T-helper 2 cell treated with Interferon-gamma antibody and Interleukin-4, amounts not matched to agents 5 μg/mL and 100 μg/mL, for 36 hours (primary cell): ENCODE data around the gene SPEF2.
"Not testable (repeated sequence)": the region's sequence is repeated elsewhere in the genome, so short reads cannot be mapped to it uniquely, and the experiment has no call there.

ENCODE experiments used
- DNase-seq: peaks from one replicate; pipeline ENCODE4 v3.0.0; 2021; ENCODE audit warnings: low spot score
- H3K27ac Mint-ChIP-seq: one replicate; pipeline ENCODE4 v1.8.0; 2021; ENCODE audit warnings: mild to moderate bottlenecking, mixed read lengths
- H3K27me3 Mint-ChIP-seq: one replicate; pipeline ENCODE4 v1.8.0; 2021; ENCODE audit warnings: low read depth, mixed read lengths
- H3K36me3 Mint-ChIP-seq: one replicate; pipeline ENCODE4 v1.8.0; 2021; ENCODE audit warnings: low read depth, mixed read lengths
- H3K4me1 Mint-ChIP-seq: one replicate; pipeline ENCODE4 v1.8.0; 2021; ENCODE audit warnings: low read depth, mixed read lengths
- H3K4me3 Mint-ChIP-seq: one replicate; pipeline ENCODE4 v1.8.0; 2022; ENCODE audit warnings: mild to moderate bottlenecking, moderate library complexity, mixed read lengths
- H3K9me3 Mint-ChIP-seq: one replicate; pipeline ENCODE4 v1.8.0; 2021; ENCODE audit warnings: mixed read lengths

The SPEF2 gene

DNA sequence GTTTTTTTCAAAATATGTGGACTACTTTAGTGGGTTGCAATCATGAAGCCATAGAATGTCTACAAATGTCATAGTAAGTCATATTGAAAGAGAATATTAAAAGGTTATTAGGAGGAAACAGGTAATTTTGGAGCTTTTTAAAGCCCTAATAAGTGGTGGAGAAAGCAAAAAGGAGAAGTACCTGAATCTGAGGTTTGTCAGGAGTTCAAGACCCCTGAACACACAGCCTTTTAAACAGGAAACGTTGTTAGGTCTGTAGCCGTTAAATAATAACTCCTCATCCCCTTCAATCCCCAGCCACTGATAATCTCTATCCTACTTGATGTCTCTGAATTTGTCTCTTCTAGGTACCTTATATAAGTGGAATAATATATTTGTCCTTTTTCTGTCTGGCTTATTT lies 51.1 kb downstream of the SPEF2 start:
- H3K27me3 Mint-ChIP-seq: no peaks in the 10 kb centered on the region
- DNase-seq: no peak

DNA sequence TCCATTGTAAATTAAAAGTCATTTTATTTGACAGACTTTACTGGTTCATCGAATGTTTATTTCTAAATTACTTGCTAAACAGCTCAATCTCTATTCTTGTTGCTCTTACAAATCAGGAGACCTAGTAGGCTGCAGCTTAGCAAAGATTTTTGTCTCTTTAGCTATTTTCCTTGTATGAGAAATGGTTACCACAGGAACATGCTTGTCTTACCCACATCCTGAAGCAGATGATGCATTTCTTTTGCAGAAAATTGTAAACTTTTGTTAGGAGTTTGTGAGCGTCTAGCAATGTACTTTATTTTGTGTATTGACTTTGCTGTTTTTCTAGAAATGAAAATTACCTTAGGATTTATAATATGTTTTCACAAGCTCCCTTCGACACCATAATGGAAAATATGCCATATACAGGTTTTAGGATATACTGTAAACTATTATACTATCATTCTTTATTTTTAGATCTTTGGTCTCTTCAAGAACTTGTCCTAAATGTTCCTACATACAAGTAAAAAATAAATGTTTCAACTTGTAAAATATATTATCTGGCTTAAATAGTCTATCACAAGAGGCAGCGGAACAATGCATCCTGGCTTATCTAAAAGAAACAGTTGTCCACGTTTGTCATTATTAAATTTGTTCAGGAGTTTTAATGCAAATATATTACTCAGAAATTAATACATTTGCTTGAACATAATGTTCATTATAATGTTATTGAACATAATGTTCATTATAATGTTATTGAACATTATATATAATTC lies 54.1 kb downstream of the SPEF2 start:
- peak overlapping the region; percentile 69 for H3K27ac Mint-ChIP-seq
- H3K4me1 Mint-ChIP-seq: peaks cover 59% of the 10 kb centered on the region
- no peaks in the 10 kb centered on the region for H3K27me3 Mint-ChIP-seq
- H3K4me3 Mint-ChIP-seq: peak overlapping the region; percentile 36
- peaks cover 13% of the 10 kb centered on the region for H3K36me3 Mint-ChIP-seq
- DNase-seq: no peak
- H3K9me3 Mint-ChIP-seq: no peaks in the 10 kb centered on the region

More for the DNA sequence above, 51.1 kb downstream of the SPEF2 start:
- H3K9me3 Mint-ChIP-seq: peaks cover 7% of the 10 kb centered on the region
- no peak overlapping the region for H3K27ac Mint-ChIP-seq
- H3K36me3 Mint-ChIP-seq: peaks cover 17% of the 10 kb centered on the region
- H3K4me3 Mint-ChIP-seq: no peak overlapping the region
- peaks cover 68% of the 10 kb centered on the region for H3K4me1 Mint-ChIP-seq

DNA sequence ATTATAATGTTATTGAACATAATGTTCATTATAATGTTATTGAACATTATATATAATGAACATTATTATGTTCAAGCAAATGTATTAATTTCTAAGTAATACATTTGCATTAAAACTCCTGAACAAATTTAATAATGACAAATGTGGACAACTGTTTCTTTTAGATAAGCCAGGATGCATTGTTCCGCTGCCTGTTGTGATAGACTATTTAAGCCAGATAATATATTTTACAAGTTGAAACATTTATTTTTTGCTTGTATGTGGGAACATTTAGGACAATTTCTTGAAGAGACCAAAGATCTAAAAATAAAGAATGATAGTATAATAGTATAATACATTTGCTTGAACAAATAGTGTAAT lies 54.6 kb downstream of the SPEF2 start:
- Mint-ChIP-seq H3K4me1 (peaks cover 56% of the 10 kb centered on the region), H3K27ac (peak overlapping the region; percentile 45)
- not testable (repeated sequence) for H3K27me3 Mint-ChIP-seq, H3K36me3 Mint-ChIP-seq, H3K9me3 Mint-ChIP-seq, DNase-seq, H3K4me3 Mint-ChIP-seq

DNA sequence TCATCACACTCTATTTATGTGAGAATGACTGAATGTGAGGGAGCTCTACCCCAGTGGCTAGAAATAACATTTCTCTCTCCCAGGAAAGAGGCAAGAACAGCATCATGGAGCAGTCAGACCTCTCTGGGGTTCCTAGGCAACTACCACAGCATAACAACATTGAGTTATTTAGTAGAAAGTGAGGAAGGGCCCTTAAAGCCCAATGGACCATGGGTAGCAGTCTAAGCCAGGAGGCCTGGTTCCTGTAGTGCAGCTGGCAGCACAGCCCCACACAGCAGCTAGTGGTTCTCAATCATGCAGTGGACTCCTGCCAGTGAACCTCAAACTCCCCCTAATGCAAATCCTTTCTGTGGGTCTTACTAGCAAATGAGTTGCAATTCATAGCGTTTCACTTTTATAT lies 55.3 kb downstream of the SPEF2 start:
- Mint-ChIP-seq H3K4me1 (peaks cover 51% of the 10 kb centered on the region), H3K27me3 (no peaks in the 10 kb centered on the region), H3K36me3 (peaks cover 7% of the 10 kb centered on the region), H3K4me3 (peak overlapping the region; percentile 61), H3K27ac (peak overlapping the region; percentile 80), H3K9me3 (no peaks in the 10 kb centered on the region)
- DNase-seq: peak; percentile 33

DNA sequence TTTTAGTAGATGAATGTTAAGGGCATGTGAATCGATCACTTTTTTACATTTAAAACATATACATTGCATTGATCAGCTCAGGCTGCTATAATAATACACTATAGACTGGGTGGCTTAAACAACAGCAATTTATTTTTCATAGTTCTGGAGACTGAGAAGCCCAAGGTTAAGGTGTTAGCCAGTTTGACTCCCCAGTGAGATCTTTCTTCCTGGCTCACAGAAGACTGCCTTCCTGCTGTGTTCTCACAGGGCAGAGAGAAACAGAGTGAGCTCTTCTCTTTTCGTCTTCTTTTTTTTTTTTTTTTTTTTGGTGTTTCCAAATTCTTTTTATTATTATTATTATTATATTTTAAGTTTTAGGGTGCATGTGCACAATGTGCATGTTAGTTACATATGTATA lies 56.4 kb downstream of the SPEF2 start:
- Mint-ChIP-seq H3K4me3 (peak overlapping the region; percentile 61), H3K36me3 (peaks cover 4% of the 10 kb centered on the region), H3K27me3 (no peaks in the 10 kb centered on the region), H3K27ac (peak overlapping the region; percentile 24), H3K9me3 (no peaks in the 10 kb centered on the region), H3K4me1 (peaks cover 46% of the 10 kb centered on the region)
- DNase-seq: no peak

DNA sequence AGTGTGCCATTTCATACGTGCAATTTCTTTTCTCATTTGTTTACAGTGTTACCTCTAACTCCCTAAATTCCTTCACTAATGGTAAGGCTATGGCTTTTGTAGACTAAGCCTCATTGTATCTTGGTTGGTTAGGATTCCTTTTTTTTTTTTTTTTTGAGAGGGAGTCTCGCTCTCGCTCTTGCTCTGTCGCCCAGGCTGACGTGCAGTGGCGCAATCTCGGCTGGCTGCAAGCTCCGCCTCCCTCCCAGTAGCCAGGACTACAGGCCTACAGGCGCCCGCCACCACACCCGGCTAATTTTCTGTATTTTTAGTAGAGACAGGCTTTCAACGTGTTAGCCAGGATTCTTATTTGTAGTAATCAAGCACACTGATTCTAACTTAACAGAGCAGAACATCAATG lies 57.7 kb downstream of the SPEF2 start:
- Mint-ChIP-seq H3K27me3 (no peaks in the 10 kb centered on the region), H3K4me1 (peaks cover 43% of the 10 kb centered on the region), H3K9me3 (no peaks in the 10 kb centered on the region), H3K4me3 (no peak overlapping the region), H3K36me3 (peaks cover 4% of the 10 kb centered on the region), H3K27ac (no peak overlapping the region)
- no peak for DNase-seq

DNA sequence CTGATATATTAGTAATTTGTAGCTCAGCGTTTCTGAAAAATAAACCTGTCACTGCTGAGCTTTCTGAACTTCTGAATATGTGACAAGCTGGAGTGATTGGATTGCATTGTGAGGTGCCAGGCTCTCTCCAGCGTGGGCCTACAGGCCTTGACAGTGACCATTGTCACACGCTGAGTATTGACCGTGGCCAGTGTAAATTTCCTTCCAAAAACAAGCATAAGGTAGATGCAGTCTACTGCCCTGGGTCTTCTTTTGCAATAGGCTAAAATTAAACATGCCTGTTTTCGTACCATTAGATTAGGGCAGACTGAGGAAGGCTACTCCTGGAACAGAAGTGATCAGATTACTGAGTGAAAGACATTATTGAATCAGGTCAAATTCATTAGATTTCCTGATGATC lies 60.2 kb downstream of the SPEF2 start:
- Mint-ChIP-seq H3K27ac (no peak overlapping the region), H3K9me3 (no peaks in the 10 kb centered on the region)

DNA sequence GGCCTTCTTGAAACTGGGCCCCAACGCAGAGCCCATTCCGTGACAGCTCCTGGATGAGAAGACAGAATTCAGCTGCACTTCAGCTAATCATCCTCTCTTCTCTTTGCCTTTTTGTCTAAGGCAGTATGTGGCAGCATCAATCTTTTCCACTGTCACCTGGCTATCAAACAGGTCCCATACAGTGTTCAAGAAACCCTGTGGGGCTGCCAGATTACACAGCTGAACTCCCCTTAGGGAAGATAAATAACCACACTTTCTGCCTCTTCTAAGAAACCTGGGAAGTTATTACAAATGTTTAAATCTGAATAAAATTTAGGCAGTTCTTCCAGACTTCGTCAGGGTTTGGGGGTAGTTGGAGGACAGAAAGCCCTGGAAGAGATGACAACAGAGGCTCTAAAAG lies 61.0 kb downstream of the SPEF2 start:
- peaks cover 4% of the 10 kb centered on the region for H3K36me3 Mint-ChIP-seq
- no peak overlapping the region for H3K27ac Mint-ChIP-seq
- H3K9me3 Mint-ChIP-seq: no peaks in the 10 kb centered on the region
- no peak overlapping the region for H3K4me3 Mint-ChIP-seq
- no peak for DNase-seq
- no peaks in the 10 kb centered on the region for H3K27me3 Mint-ChIP-seq
- H3K4me1 Mint-ChIP-seq: peaks cover 16% of the 10 kb centered on the region

More for the DNA sequence above, 60.2 kb downstream of the SPEF2 start:
- no peaks in the 10 kb centered on the region for H3K27me3 Mint-ChIP-seq
- peaks cover 24% of the 10 kb centered on the region for H3K4me1 Mint-ChIP-seq
- no peak for DNase-seq
- H3K36me3 Mint-ChIP-seq: peaks cover 4% of the 10 kb centered on the region
- no peak overlapping the region for H3K4me3 Mint-ChIP-seq

DNA sequence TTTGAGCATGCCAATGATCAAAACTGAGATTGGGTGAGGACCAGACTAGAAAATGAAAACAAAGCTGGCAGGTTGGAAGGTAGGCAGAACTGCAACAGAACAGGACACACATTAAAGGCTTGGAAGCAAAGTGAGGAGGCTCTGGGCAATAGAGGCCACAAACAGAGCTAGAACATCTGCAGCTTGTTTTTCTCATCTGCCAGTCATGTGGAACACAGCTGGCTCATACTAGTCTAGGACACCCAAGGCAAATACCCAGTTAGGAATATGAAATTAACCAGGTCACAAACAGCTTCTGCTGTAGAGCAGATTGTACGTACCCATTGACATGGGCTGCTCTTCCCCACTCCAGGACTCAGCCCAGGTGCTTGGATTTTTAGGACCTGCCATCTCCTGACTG lies 61.7 kb downstream of the SPEF2 start:
- no peaks in the 10 kb centered on the region for H3K27me3 Mint-ChIP-seq
- peak overlapping the region; percentile 1 for H3K27ac Mint-ChIP-seq
- H3K36me3 Mint-ChIP-seq: peaks cover 4% of the 10 kb centered on the region
- H3K4me3 Mint-ChIP-seq: no peak overlapping the region
- peaks cover 12% of the 10 kb centered on the region for H3K4me1 Mint-ChIP-seq
- no peaks in the 10 kb centered on the region for H3K9me3 Mint-ChIP-seq
- DNase-seq: no peak

DNA sequence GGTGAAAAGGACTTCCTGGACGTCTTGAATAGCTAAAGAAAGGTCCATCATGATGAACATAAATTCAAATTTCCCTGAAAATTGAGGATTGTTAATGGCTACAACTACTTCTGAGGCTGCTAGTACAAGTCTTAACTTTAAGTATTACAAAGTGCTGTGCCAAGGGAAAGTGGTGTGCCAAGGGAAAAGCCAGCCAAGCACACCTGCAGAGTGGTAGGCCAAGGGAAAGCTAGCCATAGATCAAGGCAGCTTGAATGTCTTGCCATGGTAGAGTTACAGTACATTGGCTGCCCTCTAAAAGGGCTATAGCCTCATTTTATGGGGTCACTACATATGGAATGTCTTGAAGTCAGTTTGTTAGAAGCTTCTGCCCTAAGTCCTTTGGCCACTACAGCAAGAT lies 64.2 kb downstream of the SPEF2 start:
- H3K27me3 Mint-ChIP-seq: no peaks in the 10 kb centered on the region
- DNase-seq: no peak
- no peak overlapping the region for H3K27ac Mint-ChIP-seq
- no peak overlapping the region for H3K4me3 Mint-ChIP-seq
- no peaks in the 10 kb centered on the region for H3K36me3 Mint-ChIP-seq
- peaks cover 9% of the 10 kb centered on the region for H3K4me1 Mint-ChIP-seq
- H3K9me3 Mint-ChIP-seq: no peaks in the 10 kb centered on the region

DNA sequence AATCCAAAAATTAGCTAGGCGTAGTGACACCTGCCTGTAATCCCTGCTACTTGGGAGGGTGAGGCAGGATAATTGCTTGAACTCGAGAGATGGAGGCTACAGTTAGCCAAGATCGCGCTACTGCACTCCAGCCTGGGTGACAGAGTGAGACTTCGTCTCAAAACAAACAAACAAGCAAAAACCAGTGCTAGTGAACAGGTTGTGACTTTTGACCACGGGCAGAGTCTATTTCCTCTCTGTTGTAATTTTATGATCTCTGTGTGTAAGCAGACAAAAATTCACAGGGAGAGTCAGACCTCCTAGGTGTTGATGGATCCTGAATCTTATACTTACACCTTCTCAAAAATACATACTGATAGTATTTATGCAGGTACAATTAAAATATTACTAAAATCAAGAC lies 65.8 kb downstream of the SPEF2 start:
- H3K36me3 Mint-ChIP-seq: no peaks in the 10 kb centered on the region
- no peaks in the 10 kb centered on the region for H3K9me3 Mint-ChIP-seq
- H3K4me3 Mint-ChIP-seq: no peak overlapping the region

DNA sequence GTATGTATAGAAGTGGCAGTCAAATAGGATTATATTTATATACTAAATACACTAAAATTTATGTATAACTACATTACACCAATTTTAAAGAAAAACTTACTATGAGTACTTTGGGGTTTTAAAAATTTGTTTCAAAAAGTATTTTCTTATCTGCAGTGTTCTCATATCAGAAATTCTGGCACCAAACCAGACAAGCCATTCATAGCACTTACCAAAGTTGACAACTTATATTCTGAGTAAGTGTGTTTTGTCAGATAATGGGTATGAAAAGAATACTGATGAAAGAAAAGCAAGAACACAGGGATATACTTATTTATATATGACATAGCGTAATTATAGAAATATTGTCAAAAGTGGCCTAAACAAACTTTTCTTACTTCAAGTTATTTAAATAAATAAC lies 67.5 kb downstream of the SPEF2 start:
- H3K27me3 Mint-ChIP-seq: no peaks in the 10 kb centered on the region
- H3K4me3 Mint-ChIP-seq: no peak overlapping the region
- H3K27ac Mint-ChIP-seq: no peak overlapping the region
- no peaks in the 10 kb centered on the region for H3K36me3 Mint-ChIP-seq
- H3K9me3 Mint-ChIP-seq: no peaks in the 10 kb centered on the region
- H3K4me1 Mint-ChIP-seq: no peaks in the 10 kb centered on the region
- DNase-seq: no peak

More for the DNA sequence above, 65.8 kb downstream of the SPEF2 start:
- no peaks in the 10 kb centered on the region for H3K27me3 Mint-ChIP-seq
- no peak for DNase-seq
- peaks cover 9% of the 10 kb centered on the region for H3K4me1 Mint-ChIP-seq
- H3K27ac Mint-ChIP-seq: no peak overlapping the region

DNA sequence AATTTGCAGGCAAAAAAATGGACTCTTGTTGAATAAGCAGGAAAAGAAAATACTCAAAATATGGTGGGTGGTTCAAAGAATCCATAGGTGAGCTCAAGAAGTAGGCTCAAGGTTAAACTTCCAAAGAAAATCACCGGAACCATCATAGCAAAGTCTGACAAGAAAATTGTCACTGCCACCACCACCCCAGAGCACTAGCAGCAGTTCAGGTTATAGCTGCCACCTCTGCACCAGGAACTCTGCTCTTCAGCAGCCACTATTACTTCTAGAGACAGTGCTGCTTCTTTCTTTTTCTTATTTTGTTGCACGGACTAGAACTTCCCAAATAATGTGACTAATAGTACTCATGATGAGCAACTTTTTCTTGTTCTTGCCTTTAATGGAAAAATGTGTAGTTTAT lies 70.3 kb downstream of the SPEF2 start:
- Mint-ChIP-seq H3K36me3 (peaks cover 5% of the 10 kb centered on the region), H3K9me3 (no peaks in the 10 kb centered on the region), H3K27ac (no peak overlapping the region), H3K4me3 (no peak overlapping the region), H3K4me1 (no peaks in the 10 kb centered on the region), H3K27me3 (no peaks in the 10 kb centered on the region)
- no peak for DNase-seq

DNA sequence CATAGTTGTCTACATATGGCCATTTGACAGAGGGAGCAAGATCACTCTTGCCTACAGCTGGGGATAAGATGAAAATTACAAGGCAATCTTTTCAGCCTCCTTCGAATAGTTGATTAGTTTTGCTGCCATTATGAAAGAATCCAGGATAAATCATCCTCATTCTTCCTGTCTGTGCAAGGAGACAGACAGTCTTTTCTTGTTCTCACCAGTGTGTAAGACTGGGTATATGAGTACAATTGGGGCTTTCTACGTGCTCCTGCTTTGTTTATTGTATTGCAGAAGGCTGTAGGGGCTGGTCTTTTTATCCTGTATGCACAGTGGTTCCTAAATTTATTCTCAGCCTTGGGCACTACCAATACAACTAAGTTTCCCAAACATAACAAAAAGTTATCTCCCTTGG lies 76.8 kb downstream of the SPEF2 start:
- H3K36me3 Mint-ChIP-seq: peaks cover 5% of the 10 kb centered on the region

More for the DNA sequence above, 76.8 kb downstream of the SPEF2 start:
- H3K9me3 Mint-ChIP-seq: no peaks in the 10 kb centered on the region
- no peaks in the 10 kb centered on the region for H3K27me3 Mint-ChIP-seq
- DNase-seq: no peak
- H3K27ac Mint-ChIP-seq: no peak overlapping the region
- H3K4me1 Mint-ChIP-seq: no peaks in the 10 kb centered on the region
- H3K4me3 Mint-ChIP-seq: no peak overlapping the region
